SK-N-SH treated with all-trans-retinoic acid at 6 μM for 48 hours (cell line): ENCODE measurements around the gene DYRK1B.

Experiments used
- ATAC-seq: fragments of 200-7000 bp; cut with Tn5 transposase; 3 replicates; pipeline ENCODE4 v1.9.1; 2020; ENCODE audit warnings: mild to moderate bottlenecking, moderate library complexity
- ARNTL ChIP-seq: fragments of 450-650 bp; formaldehyde crosslinking; IDR thresholded peaks from 2 replicates; pipeline ENCODE4 v1.5.0; 2020; ENCODE audit warnings: low read depth, mild to moderate bottlenecking, moderate library complexity, borderline replicate concordance
- CREB5 ChIP-seq: fragments of 250-450 bp; sonication (Bioruptor Pico); IDR thresholded peaks from 2 replicates; pipeline ENCODE4 v1.5.1; 2020; ENCODE audit warnings: low read depth, mild to moderate bottlenecking, moderate library complexity
- CSDC2 ChIP-seq: fragments of 250-450 bp; sonication (Bioruptor Pico); IDR thresholded peaks from 2 replicates; pipeline ENCODE4 v1.5.0; 2020; ENCODE audit warnings: mild to moderate bottlenecking, moderate library complexity
- CSRNP3 ChIP-seq: fragments of 250-450 bp; sonication (Bioruptor Pico); IDR thresholded peaks from 2 replicates; pipeline ENCODE4 v1.5.1; 2021; ENCODE audit warnings: mild to moderate bottlenecking, moderate library complexity
- ESRRG ChIP-seq: fragments of 250-450 bp; sonication (Bioruptor Pico); IDR thresholded peaks from 2 replicates; pipeline ENCODE4 v1.6.1; 2021; ENCODE audit warnings: mild to moderate bottlenecking
- GLIS3 ChIP-seq: fragments of 250-450 bp; sonication (Bioruptor Pico); IDR thresholded peaks from 2 replicates; pipeline ENCODE4 v1.5.0; 2020; ENCODE audit warnings: mild to moderate bottlenecking, moderate library complexity
- ISL1 ChIP-seq: fragments of 250-450 bp; sonication (Bioruptor Pico); IDR thresholded peaks from 2 replicates; pipeline ENCODE4 v2.1.2; 2022; ENCODE audit warnings: mild to moderate bottlenecking, moderate library complexity
- PATZ1 ChIP-seq: fragments of 250-450 bp; sonication (Bioruptor Pico); IDR thresholded peaks from 2 replicates; pipeline ENCODE4 v1.8.0; 2020; ENCODE audit warnings: mild to moderate bottlenecking, moderate library complexity, borderline replicate concordance
- PPARA ChIP-seq: fragments of 250-450 bp; sonication (Bioruptor Pico); IDR thresholded peaks from 2 replicates; pipeline ENCODE4 v1.5.0; 2020; ENCODE audit warnings: mild to moderate bottlenecking, borderline replicate concordance
- RARB ChIP-seq: fragments of 250-450 bp; sonication (Bioruptor Pico); IDR thresholded peaks from 2 replicates; pipeline ENCODE4 v1.8.0; 2021; ENCODE audit warnings: mild to moderate bottlenecking, moderate library complexity
- SNAI2 ChIP-seq: fragments of 250-450 bp; sonication (Bioruptor Pico); IDR thresholded peaks from 2 replicates; pipeline ENCODE4 v1.5.0; 2020; ENCODE audit warnings: mild to moderate bottlenecking, moderate library complexity
- TCF4 ChIP-seq: fragments of 250-450 bp; sonication (Bioruptor Pico); IDR thresholded peaks from 2 replicates; pipeline ENCODE4 v1.8.0; 2021; ENCODE audit warnings: mild to moderate bottlenecking, moderate library complexity, borderline replicate concordance
- TOX ChIP-seq: fragments of 250-450 bp; sonication (Bioruptor Pico); IDR thresholded peaks from 2 replicates; pipeline ENCODE4 v1.8.0; 2021; ENCODE audit warnings: mild to moderate bottlenecking, moderate library complexity, borderline replicate concordance
- TSHZ2 ChIP-seq: fragments of 250-450 bp; sonication (Bioruptor Pico); IDR thresholded peaks from 2 replicates; pipeline ENCODE4 v1.5.0; 2020; ENCODE audit warnings: mild to moderate bottlenecking, moderate library complexity
- ZC3H10 ChIP-seq: fragments of 250-450 bp; sonication (Bioruptor Pico); IDR thresholded peaks from 2 replicates; pipeline ENCODE4 v1.5.1; 2021; ENCODE audit warnings: mild to moderate bottlenecking, moderate library complexity
- ZFP3 ChIP-seq: fragments of 250-450 bp; sonication (Bioruptor Pico); IDR thresholded peaks from 2 replicates; pipeline ENCODE4 v1.5.0; 2020; ENCODE audit warnings: mild to moderate bottlenecking, moderate library complexity
- ZFP30 ChIP-seq: fragments of 450-650 bp; formaldehyde crosslinking; IDR thresholded peaks from 2 replicates; pipeline ENCODE4 v1.5.0; 2022; ENCODE audit warnings: mild to moderate bottlenecking, moderate library complexity
- ZNF70 ChIP-seq: fragments of 450-650 bp; formaldehyde crosslinking; IDR thresholded peaks from 2 replicates; pipeline ENCODE4 v1.5.0; 2020; ENCODE audit warnings: mild to moderate bottlenecking, moderate library complexity
- ZNF8 ChIP-seq: fragments of 450-650 bp; formaldehyde crosslinking; IDR thresholded peaks from 2 replicates; pipeline ENCODE4 v1.5.0; 2020; ENCODE audit warnings: mild to moderate bottlenecking, moderate library complexity

The DYRK1B gene

GRCh38 chr19:39807846-39808364, 26.1 kb downstream of the DYRK1B start:
- ATAC-seq = no peak
- no peak for TF ChIP-seq CSDC2
- TF ChIP-seq ARNTL = no peak
- TF ChIP-seq ZFP30 = no peak
- no peak for TF ChIP-seq TOX
- no peak for TF ChIP-seq ZFP3 (CRISPR knock-in tag)
- no peak for TF ChIP-seq ZC3H10 (CRISPR knock-in tag)
- no peak for TF ChIP-seq SNAI2 (CRISPR knock-in tag)
- TF ChIP-seq PATZ1 (CRISPR knock-in tag) = no peak
- TF ChIP-seq CREB5 (CRISPR knock-in tag) = no peak
- no peak for TF ChIP-seq PPARA (CRISPR knock-in tag)
- no peak for TF ChIP-seq TSHZ2 (CRISPR knock-in tag)
- no peak for TF ChIP-seq TCF4 (CRISPR knock-in tag)

GRCh38 chr19:39805104-39805503, 28.9 kb downstream of the DYRK1B start:
- TF ChIP-seq ZFP3 (CRISPR knock-in tag) (no peak), CSDC2 (no peak)
- ATAC-seq = no peak

- no peak for TF ChIP-seq ISL1 (CRISPR knock-in tag)
- no peak for TF ChIP-seq SNAI2 (CRISPR knock-in tag)
- no peak for TF ChIP-seq RARB
- TF ChIP-seq ZFP30 = no peak
- no peak for TF ChIP-seq ARNTL
- no peak for TF ChIP-seq TOX
- no peak for TF ChIP-seq CSDC2
- no peak for TF ChIP-seq ESRRG (CRISPR knock-in tag)
- no peak for TF ChIP-seq PPARA (CRISPR knock-in tag)
- no peak for TF ChIP-seq GLIS3 (CRISPR knock-in tag)
- no peak for TF ChIP-seq ZNF70
- TF ChIP-seq ZNF8 (CRISPR knock-in tag) = no peak
- TF ChIP-seq ZFP3 (CRISPR knock-in tag) = no peak
- TF ChIP-seq ZC3H10 (CRISPR knock-in tag) = no peak
- no peak for TF ChIP-seq CREB5 (CRISPR knock-in tag)
- no peak for TF ChIP-seq TCF4 (CRISPR knock-in tag)
- no peak for TF ChIP-seq CSRNP3 (CRISPR knock-in tag)
- no peak for TF ChIP-seq PATZ1 (CRISPR knock-in tag)
- TF ChIP-seq, all 23 proteins: peak for 0
- no peak for ATAC-seq
Measured at GRCh38 chr19:39802958-39803357, 31.0 kb downstream of the DYRK1B start.
